ENCODE data around the gene SMG5.

SMG5 gene

DNA sequence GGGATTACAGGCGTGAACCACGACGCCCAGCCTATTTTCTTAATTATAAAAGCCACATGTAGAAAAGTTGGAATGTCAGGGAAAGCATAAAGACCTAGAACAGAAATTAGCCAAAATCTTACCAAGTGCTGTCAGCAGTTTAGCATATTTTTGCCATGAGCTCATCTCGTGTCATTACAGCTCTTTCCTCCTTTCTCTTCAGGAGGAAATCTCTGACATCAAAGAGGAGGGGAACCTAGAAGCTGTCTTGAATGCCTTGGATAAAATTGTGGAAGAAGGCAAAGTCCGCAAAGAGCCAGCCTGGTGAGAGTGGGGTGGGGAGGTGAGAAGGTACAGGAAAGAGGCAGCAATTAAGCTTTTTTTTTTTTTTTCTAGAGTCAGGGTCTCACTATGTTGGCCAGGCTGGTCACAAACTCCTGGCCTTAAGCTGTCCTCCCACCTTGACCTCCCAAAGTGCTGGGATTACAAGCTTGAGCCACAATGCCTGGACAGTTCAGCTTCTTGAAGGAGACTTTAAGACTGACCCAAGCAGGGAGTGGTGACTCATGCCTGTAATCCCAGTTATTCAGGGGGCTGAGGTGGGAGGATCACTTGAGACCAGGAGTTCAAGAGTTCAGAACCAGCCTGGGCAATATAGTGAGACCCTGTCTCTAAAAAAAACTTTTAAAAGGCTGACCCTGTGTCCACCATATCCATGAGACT, 49.0 kb downstream of the SMG5 start:
- H3K9ac ChIP-seq (ENCODE audit: insufficient read length): no peak overlapping the region
- peaks cover 16% of the 10 kb centered on the region for H3K36me3 ChIP-seq (ENCODE audit: insufficient read depth, low read length)

DNA sequence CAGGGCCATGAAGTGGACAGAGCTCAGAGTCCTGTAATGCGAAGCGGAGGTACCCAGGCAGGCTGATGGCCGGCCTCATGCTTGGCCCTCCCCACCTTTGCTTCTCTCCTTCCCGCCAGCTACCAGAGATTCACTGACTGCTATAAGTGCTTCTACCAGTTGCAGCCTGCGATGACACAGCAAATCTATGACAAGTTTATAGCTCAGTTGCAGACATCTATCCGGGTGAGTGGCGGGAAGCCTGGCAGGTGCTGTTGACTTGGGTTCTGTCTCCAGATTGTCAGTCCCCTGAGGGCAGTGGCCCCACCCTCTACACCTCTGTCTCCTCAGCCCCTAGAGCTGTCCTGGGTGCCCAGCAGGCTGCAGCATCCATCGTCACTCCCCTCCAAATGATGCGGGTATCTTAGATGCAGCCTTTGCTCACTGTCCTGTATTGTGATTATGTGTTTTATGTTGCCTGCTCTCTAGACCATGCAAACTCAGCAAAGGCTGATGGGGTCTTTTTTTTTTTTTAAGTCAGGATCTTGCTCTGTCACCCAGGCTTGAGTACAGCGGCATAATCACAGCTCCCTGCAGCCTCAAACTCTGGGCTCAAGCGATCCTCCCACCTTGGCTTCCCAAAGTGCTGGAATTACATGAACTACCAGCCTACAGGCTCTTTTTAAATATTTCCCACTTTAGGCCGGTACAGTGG, 50.3 kb downstream of the SMG5 start:
- TF ChIP-seq POLR2AphosphoS5 (IDR thresholded peaks at IDR 0.05; ENCODE audit: borderline replicate concordance, low read depth, low read length) (no peak), FOXP2 (optimal IDR thresholded peaks at IDR 0.05; ENCODE audit: control extremely low read depth, extremely low read length, insufficient read depth) (no peak), EZH2 (IDR thresholded peaks at IDR 0.05) (no peak)
- Histone ChIP-seq H3K9ac (ENCODE audit: insufficient read length) (no peak overlapping the region), H3K27ac (no peak overlapping the region), H3K4me3 (no peak overlapping the region), H3K9me3 (ENCODE audit: low read depth, low read length) (no peaks in the 10 kb centered on the region), H3K36me3 (ENCODE audit: insufficient read depth, low read length) (peaks cover 16% of the 10 kb centered on the region)
- DNase-seq (ENCODE audit: low read depth, low spot score): no peak

More for the DNA sequence above, 49.0 kb downstream of the SMG5 start:
- TF ChIP-seq POLR2AphosphoS5 (IDR thresholded peaks at IDR 0.05; ENCODE audit: borderline replicate concordance, low read depth, low read length): no peak
- Histone ChIP-seq H3K4me3 (no peak overlapping the region), H3K27ac (peak overlapping the region; percentile 3; the same call in 1 of the 2 replicates), H3K9me3 (ENCODE audit: low read depth, low read length) (no peaks in the 10 kb centered on the region)
- no peak for DNase-seq (ENCODE audit: low read depth, low spot score)

DNA sequence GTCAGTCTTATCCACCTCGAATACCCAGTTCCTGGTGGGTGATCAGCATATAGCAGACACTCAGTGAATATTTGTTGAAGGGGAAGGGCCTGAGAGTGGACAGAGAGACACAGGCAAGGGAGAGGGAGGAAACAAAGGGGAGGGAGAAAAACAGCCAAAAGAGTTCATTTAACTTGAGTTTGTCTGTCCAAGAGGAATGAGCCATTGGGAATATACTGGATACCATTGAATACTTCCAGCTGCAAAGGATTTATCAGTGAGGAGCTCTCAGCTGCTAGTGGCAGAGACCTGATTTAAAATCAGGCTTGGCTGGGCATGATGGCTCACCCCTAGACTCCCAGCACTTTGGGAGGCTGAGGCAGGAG, 52.2 kb downstream of the SMG5 start:
- Histone ChIP-seq H3K36me3 (ENCODE audit: insufficient read depth, low read length) (peaks cover 11% of the 10 kb centered on the region), H3K9me3 (ENCODE audit: low read depth, low read length) (no peaks in the 10 kb centered on the region), H3K9ac (ENCODE audit: insufficient read length) (no peak overlapping the region), H3K4me3 (no peak overlapping the region), H3K27ac (no peak overlapping the region)
- no peak for DNase-seq (ENCODE audit: low read depth, low spot score)
- no peak for TF ChIP-seq POLR2AphosphoS5 (IDR thresholded peaks at IDR 0.05; ENCODE audit: borderline replicate concordance, low read depth, low read length)
- TF ChIP-seq FOXP2 (optimal IDR thresholded peaks at IDR 0.05; ENCODE audit: control extremely low read depth, extremely low read length, insufficient read depth): no peak
- TF ChIP-seq EZH2 (IDR thresholded peaks at IDR 0.05): no peak

DNA sequence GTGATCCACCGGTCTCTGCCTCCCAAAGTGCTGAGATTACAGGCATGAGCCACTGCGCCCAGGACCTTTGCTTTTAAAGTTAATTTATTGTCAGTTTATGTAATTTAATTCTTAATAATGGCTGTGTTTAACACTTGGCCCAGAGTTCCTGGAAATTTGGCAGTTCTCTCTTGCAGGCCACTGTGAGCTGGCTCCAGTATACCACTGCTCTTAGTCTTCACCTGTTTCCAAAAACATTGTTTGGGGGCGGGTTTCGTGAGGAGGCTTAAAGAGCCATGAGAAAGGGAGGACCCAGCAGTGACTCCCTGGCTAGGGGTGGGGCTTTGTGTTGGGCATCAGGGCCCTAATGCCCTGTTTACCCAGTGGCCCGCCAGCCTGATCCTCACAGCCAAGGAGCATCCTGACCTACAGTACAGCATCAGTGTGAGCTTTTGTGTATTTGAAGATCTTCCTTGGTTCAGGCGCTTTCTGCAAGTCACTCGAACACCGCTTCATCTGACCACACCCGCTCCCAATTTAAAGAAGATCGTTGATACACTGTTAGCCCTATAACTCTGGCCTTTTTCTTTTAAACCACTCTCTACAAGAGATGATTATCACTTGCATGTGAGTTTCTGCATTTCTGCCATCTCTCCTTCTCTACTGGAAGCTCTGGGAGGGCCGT, 52.7 kb downstream of the SMG5 start:
- H3K27ac ChIP-seq: no peak overlapping the region
- peaks cover 11% of the 10 kb centered on the region for H3K36me3 ChIP-seq (ENCODE audit: insufficient read depth, low read length)
- no peak overlapping the region for H3K4me3 ChIP-seq
- TF ChIP-seq POLR2AphosphoS5 (IDR thresholded peaks at IDR 0.05; ENCODE audit: borderline replicate concordance, low read depth, low read length): no peak
- TF ChIP-seq FOXP2 (optimal IDR thresholded peaks at IDR 0.05; ENCODE audit: control extremely low read depth, extremely low read length, insufficient read depth): no peak
- TF ChIP-seq EZH2 (IDR thresholded peaks at IDR 0.05): no peak
- no peaks in the 10 kb centered on the region for H3K9me3 ChIP-seq (ENCODE audit: low read depth, low read length)
- no peak overlapping the region for H3K9ac ChIP-seq (ENCODE audit: insufficient read length)
- DNase-seq (ENCODE audit: low read depth, low spot score): no peak

DNA sequence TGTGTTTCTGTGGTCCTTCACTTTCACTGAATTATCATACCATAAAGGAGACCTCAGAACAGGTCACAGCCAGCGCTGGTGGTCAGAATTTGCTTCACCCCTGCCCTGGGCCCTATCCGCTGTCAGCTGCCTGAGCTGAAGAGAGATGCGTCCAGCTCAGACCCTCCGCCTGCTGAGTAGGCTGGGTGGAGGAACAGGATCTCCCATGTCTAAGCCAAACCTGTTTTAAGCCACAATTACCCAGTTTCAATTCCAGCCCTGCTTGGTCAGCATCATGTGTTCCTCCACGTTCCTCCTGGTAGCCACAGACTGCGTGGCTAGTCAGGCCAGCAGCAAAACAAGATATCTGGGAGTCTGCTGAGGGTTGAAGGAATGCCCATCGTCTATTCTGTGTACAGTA, 54.1 kb downstream of the SMG5 start:
- peaks cover 7% of the 10 kb centered on the region for H3K36me3 ChIP-seq (ENCODE audit: insufficient read depth, low read length)
- H3K9me3 ChIP-seq (ENCODE audit: low read depth, low read length): no peaks in the 10 kb centered on the region
- no peak for DNase-seq (ENCODE audit: low read depth, low spot score)
- no peak overlapping the region for H3K27ac ChIP-seq
- no peak overlapping the region for H3K9ac ChIP-seq (ENCODE audit: insufficient read length)
- TF ChIP-seq FOXP2 (optimal IDR thresholded peaks at IDR 0.05; ENCODE audit: control extremely low read depth, extremely low read length, insufficient read depth) (no peak), POLR2AphosphoS5 (IDR thresholded peaks at IDR 0.05; ENCODE audit: borderline replicate concordance, low read depth, low read length) (no peak), EZH2 (IDR thresholded peaks at IDR 0.05) (no peak)
- no peak overlapping the region for H3K4me3 ChIP-seq

DNA sequence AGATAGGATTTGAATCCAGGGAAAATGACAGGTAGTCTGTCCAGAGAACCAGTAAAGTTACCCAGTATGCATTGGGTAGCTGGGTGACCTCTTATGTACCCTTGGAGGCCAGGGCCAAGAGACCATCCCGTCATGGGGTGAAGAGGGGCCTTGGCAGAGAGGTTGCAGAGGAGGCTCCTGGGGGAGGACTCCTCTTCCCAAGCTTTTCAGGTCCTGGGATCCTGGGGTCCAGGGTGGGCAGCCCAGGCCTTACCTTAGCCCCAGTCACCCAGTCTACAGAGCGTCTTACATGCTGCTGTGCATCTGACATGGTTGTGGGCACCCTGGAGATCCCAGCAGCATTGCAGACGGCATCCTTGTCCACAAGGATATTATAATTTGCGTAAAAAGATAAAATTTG, 55.8 kb downstream of the SMG5 start:
- H3K9ac ChIP-seq (ENCODE audit: insufficient read length): no peak overlapping the region
- H3K36me3 ChIP-seq (ENCODE audit: insufficient read depth, low read length): peaks cover 17% of the 10 kb centered on the region
- no peak overlapping the region for H3K27ac ChIP-seq
- TF ChIP-seq EZH2 (IDR thresholded peaks at IDR 0.05) (no peak), POLR2AphosphoS5 (IDR thresholded peaks at IDR 0.05; ENCODE audit: borderline replicate concordance, low read depth, low read length) (no peak), FOXP2 (optimal IDR thresholded peaks at IDR 0.05; ENCODE audit: control extremely low read depth, extremely low read length, insufficient read depth) (no peak)
- DNase-seq (ENCODE audit: low read depth, low spot score): no peak
- H3K9me3 ChIP-seq (ENCODE audit: low read depth, low read length): no peaks in the 10 kb centered on the region
- no peak overlapping the region for H3K4me3 ChIP-seq

DNA sequence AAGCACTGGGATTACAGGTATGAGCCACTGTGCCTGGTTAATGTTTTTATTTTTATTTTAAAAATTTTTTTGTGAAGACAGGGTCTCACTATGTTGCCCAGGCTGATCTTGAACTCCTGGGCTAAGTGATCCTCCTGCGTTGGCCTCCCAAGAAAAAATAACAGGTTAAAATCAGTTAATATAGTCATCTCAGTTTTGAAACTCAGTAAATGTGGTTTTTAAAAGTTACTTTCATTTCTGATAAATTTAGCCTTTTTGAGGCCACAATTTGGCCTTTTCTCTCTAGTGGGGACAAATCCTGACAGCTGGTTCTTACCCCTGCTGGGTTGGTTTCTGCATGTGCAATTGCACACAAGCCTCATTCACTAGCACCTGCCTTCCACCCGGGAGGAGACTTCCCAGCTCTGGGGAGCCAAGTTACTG, 56.5 kb downstream of the SMG5 start:
- Histone ChIP-seq H3K4me3 (no peak overlapping the region), H3K27ac (no peak overlapping the region), H3K36me3 (ENCODE audit: insufficient read depth, low read length) (peaks cover 23% of the 10 kb centered on the region), H3K9me3 (ENCODE audit: low read depth, low read length) (no peaks in the 10 kb centered on the region), H3K9ac (ENCODE audit: insufficient read length) (no peak overlapping the region)
- no peak for DNase-seq (ENCODE audit: low read depth, low spot score)
- no peak for TF ChIP-seq EZH2 (IDR thresholded peaks at IDR 0.05)

DNA sequence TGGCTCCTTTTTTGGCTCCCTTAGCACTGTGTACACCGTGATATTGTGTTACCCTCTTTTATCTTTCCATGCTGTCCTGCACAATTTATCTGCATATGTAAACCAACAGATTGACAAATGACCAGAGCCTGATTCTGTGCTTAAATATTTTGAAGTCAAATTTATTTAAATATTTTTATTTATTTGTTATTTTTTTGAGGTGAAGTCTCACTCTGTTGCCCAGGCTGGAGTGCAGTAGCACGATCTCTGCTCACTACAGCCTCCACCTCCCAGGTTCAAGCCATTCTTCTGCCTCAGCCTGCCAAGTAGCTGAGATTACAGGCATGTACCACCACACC, 57.0 kb downstream of the SMG5 start:
- no peak overlapping the region for H3K4me3 ChIP-seq
- peaks cover 27% of the 10 kb centered on the region for H3K36me3 ChIP-seq (ENCODE audit: insufficient read depth, low read length)
- H3K9ac ChIP-seq (ENCODE audit: insufficient read length): no peak overlapping the region

More for the DNA sequence above, 57.0 kb downstream of the SMG5 start:
- Histone ChIP-seq H3K27ac (no peak overlapping the region), H3K9me3 (ENCODE audit: low read depth, low read length) (no peaks in the 10 kb centered on the region)
- TF ChIP-seq EZH2 (IDR thresholded peaks at IDR 0.05) (no peak), FOXP2 (optimal IDR thresholded peaks at IDR 0.05; ENCODE audit: control extremely low read depth, extremely low read length, insufficient read depth) (no peak), POLR2AphosphoS5 (IDR thresholded peaks at IDR 0.05; ENCODE audit: borderline replicate concordance, low read depth, low read length) (no peak)
- no peak for DNase-seq (ENCODE audit: low read depth, low spot score)

Data from SK-N-MC (cell line).